Measurements from ENCODE around the gene ZNF580.

Gene ZNF580

GRCh38 chr19:55605637-55606470 lies 34.9 kb upstream of the ZNF580 start, which contains the start of gene ZNF865:
Gene ZNF865, plus strand, starts transcription at chr19:55605647. Its CDS starts 7,972 bp downstream, at chr19:55613619.
- DNase-seq (ENCODE audit: low read depth in 2 of 2): peak; percentile 42 to 51

DNA sequence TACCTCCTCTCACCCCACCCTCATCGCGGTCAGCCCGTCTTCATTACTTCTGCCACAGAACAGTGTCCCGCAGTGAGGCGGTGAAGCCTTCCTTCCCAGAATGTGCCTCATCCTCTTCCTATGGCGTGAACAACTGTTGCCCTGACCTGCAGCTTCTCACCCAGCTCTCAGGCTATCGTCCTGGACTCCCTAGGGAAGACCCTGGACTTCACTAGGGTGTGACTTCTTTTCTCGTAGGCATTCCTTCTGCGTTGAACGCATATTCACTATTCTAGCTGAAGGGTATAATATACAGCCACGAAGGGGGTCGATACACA lies 34.4 kb upstream of the ZNF580 start:
- DNase-seq (ENCODE audit: low read depth in 2 of 2): no peak

DNA sequence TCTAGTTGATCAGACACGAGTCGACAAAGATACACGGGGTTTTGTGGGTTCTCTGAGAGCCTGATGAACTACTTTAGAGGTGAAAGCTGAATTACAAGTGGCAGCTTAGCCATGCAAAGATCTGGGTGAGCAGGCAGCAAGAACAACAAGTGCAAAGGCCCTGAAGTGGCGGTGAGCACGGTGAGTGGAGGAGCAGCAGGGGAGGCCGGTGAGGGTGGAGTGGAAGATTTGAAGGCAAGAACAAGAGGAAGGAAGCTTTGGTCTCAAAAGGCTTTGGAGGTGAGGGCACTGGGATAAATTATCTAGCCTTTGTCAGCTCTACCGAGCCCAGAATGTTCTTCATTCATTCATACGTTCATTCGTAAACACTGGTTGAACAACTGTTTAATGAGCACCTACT lies 34.0 kb upstream of the ZNF580 start:
- no peak for DNase-seq (ENCODE audit: low read depth in 2 of 2)

DNA sequence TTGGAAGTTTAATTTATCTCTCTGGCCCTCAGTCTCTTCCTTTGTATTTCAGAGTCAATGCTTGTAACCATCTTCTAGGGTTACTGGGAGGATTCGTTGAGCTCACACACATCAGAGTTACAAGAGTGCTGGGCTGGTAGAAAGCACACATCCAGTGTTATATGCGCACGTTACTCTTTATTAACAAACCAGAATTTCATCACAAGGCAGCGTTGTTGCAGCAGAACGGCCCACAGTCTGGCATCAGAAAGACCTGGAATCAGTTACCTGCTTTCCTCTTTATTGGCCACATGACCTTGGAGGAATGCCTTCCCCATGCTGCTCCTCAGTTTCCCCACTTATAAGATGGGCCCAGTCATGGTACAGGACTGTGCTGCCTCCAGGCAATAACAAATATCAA lies 31.5 kb upstream of the ZNF580 start:
- DNase-seq (ENCODE audit: low read depth in 2 of 2): no peak

GRCh38 chr19:55611300-55611982 lies 29.4 kb upstream of the ZNF580 start:
- no peak for DNase-seq (ENCODE audit: low read depth in 2 of 2)

- no peak for DNase-seq (ENCODE audit: low read depth in 2 of 2)
These were observed 28.7 kb upstream of the ZNF580 start for GRCh38 chr19:55611983-55612645.

GRCh38 chr19:55613396-55613795 lies 27.4 kb upstream of the ZNF580 start:
- no peak for DNase-seq (ENCODE audit: low read depth in 2 of 2)

GRCh38 chr19:55613930-55614710 lies 26.7 kb upstream of the ZNF580 start:
- no peak for DNase-seq (ENCODE audit: low read depth in 2 of 2)

GRCh38 chr19:55614711-55615542 lies 25.9 kb upstream of the ZNF580 start:
- DNase-seq (ENCODE audit: low read depth in 2 of 2): no peak

- DNase-seq (ENCODE audit: low read depth in 2 of 2): no peak
These were observed 25.0 kb upstream of the ZNF580 start for GRCh38 chr19:55615543-55616394.

GRCh38 chr19:55616395-55616875 lies 24.4 kb upstream of the ZNF580 start:
- no peak for DNase-seq (ENCODE audit: low read depth in 2 of 2)

GRCh38 chr19:55617426-55617825 lies 23.4 kb upstream of the ZNF580 start:
- no peak for DNase-seq (ENCODE audit: low read depth in 2 of 2)

GRCh38 chr19:55618426-55618825 lies 22.4 kb upstream of the ZNF580 start:
- DNase-seq (ENCODE audit: low read depth in 2 of 2): no peak

DNA sequence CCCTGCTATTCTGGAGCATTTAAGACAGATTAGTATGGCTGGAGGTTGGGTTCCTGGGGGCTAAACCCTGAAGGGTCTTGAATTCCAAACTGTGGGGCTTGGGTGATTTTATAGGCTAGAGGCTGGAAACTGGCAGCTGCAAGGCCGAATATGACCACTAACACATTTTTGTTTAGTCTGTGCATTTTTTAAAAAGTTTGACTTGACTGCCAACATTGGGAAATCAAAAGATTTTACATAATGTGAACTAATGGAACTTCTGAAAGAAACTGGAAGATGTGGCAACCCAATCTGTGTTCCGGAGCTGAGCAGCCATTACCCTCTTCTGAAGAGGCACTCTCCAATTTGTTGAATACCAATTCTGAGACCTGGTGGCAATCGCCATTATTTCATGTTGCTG lies 21.5 kb upstream of the ZNF580 start:
- no peak for DNase-seq (ENCODE audit: low read depth in 2 of 2)

- no peak for DNase-seq (ENCODE audit: low read depth in 2 of 2)
These were observed 20.2 kb upstream of the ZNF580 start for GRCh38 chr19:55620410-55621204.

GRCh38 chr19:55621205-55621672 lies 19.6 kb upstream of the ZNF580 start:
- no peak for DNase-seq (ENCODE audit: low read depth in 2 of 2)

DNA sequence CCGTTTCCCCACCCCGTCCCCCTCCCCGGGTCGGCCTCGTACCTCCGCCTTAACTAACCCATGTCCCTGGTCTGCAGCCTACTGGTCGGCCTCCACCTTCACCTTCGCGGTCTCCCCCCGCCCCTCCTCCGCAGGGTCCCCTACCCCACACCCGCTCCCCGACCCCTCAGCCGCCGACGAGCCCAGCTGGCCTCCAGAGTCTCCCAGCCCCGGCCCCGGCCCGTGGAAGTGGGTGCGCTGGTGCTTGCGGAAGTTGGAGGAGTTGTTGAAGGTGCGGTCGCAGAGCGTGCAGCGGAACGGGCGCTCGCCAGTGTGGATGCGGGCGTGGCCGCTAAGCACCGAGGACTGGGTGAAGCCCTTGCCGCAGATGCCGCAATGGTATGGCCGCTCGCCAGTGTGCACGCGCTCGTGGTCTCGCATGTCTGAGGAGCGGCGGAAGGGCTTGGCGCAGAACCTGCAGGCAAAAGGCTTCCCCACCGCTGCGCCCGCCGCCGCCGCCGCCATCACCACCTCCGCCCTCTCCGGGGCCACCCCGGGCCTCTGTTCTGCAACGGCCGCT lies 19.1 kb upstream of the ZNF580 start:
- no peak for DNase-seq (ENCODE audit: low read depth in 2 of 2)

GRCh38 chr19:55622242-55622969 lies 18.4 kb upstream of the ZNF580 start:
- no peak for DNase-seq (ENCODE audit: low read depth in 2 of 2)
